Activated CD4-positive, alpha-beta T cell treated with anti-CD3 and anti-CD28 coated beads for 36 hours (primary cell): ENCODE measurements around the gene RNF11. TPM values are rescaled to one million over a fixed set of nuclear protein-coding genes. Genes with fewer than 3 reads are reported as not detected.

Experiments used
- ATAC-seq: fragments of 200-7000 bp; cut with Tn5 transposase; one replicate; pipeline ENCODE4 v1.10.0; 2021; ENCODE audit warnings: mild to moderate bottlenecking, moderate library complexity
- CTCF ChIA-PET: fragments of 350-600 bp; sonication (Branson Sonifier 250); formaldehyde crosslinking; loops from one replicate; lab custom pipeline; 2021; ENCODE audit warnings: antibody characterized with exemption; lab: Charles Lee
- POLR2A ChIA-PET: fragments of 350-600 bp; sonication (Branson Sonifier 250); formaldehyde crosslinking; loops from one replicate; lab custom pipeline; 2021; ENCODE audit warnings: antibody characterized with exemption, inconsistent platforms; lab: Charles Lee
- DNase-seq: peaks from one replicate; pipeline ENCODE4 v3.0.0-alpha.2; 2020
- H3K27ac Mint-ChIP-seq: one replicate; pipeline ENCODE4 v1.8.0; 2021; ENCODE audit warnings: mixed read lengths
- H3K27me3 Mint-ChIP-seq: one replicate; pipeline ENCODE4 v1.8.0; 2021; ENCODE audit warnings: mixed read lengths
- H3K36me3 Mint-ChIP-seq: one replicate; pipeline ENCODE4 v1.8.0; 2021; ENCODE audit warnings: low read depth, mixed read lengths
- H3K4me1 Mint-ChIP-seq: one replicate; pipeline ENCODE4 v1.8.0; 2021; ENCODE audit warnings: mixed read lengths
- H3K4me3 Mint-ChIP-seq: one replicate; pipeline ENCODE4 v1.8.0; 2021; ENCODE audit warnings: mild to moderate bottlenecking, moderate library complexity, mixed read lengths
- H3K9me3 Mint-ChIP-seq: one replicate; pipeline ENCODE4 v1.8.0; 2021; ENCODE audit warnings: low read depth, mixed read lengths
- intact Hi-C, 2 experiments: fragments of 100-400 bp; cut with DNase I in 1 of 2; cut with micrococcal nuclease in 1 of 2; formaldehyde crosslinking; loops; one replicate each; pipeline versions ENCODE4 v1.14.2 to v1.15.1; 2022 to 2024; cut with DNase I, micrococcal nuclease
- total RNA-seq, 2 experiments: library from RNA; stranded (reverse); gene quantifications; one replicate each; pipeline ENCODE4 v1.2.3, GENCODE V29; 2021

Gene RNF11
- total RNA-seq, 2 experiments from 2014 or later = 20.6 to 26.0 TPM

DNA sequence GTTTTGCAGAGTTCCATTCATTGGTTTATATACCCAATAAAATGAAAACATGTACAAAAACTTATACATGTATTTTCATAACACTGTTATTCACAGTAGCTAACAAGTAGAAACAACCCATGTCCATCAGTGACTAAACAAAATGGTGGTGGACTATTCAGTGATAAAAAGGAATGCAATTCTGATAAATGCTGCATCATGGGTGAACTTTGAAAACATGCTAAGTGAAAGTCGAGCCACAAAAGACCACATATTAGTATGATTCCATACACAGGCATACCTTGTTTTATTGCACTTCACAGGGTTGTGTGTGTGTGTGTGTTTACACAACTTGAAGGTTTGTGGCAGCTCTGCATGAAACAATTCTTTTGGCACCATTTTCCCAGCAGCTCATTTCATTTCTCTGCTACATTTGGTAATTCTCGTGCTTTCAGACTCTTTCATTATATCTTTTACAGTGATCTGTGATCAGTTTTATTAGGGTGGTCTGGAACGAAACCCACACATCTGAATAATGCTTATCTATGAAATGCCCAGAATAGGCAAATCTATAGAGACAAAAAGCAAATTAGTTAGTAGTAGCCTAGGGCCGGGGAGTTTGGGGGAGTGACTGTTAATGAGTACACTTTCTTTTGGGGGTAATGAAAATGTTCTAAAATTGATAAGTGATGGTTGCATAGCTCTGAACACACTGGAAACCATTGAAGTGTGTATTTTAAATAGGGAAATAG lies 27.2 kb downstream of the RNF11 start:
- Mint-ChIP-seq H3K4me3 (no peak overlapping the region), H3K9me3 (no peaks in the 10 kb centered on the region), H3K27ac (no peak overlapping the region), H3K4me1 (peaks cover 75% of the 10 kb centered on the region), H3K36me3 (peaks cover 3% of the 10 kb centered on the region), H3K27me3 (no peaks in the 10 kb centered on the region)
- intact Hi-C loops = no loop called here
- no peak for DNase-seq
- ChIA-PET CTCF (interaction anchor here (1.4 kb wide), 1 partner anchor 33 kb away, joined by 6 read pairs; no protein-coding TSS in a partner anchor), POLR2A (interaction anchor here (0.6 kb wide), 1 partner anchor 437 kb away, joined by 3 read pairs; no protein-coding TSS in a partner anchor)
- no peak for ATAC-seq

DNA sequence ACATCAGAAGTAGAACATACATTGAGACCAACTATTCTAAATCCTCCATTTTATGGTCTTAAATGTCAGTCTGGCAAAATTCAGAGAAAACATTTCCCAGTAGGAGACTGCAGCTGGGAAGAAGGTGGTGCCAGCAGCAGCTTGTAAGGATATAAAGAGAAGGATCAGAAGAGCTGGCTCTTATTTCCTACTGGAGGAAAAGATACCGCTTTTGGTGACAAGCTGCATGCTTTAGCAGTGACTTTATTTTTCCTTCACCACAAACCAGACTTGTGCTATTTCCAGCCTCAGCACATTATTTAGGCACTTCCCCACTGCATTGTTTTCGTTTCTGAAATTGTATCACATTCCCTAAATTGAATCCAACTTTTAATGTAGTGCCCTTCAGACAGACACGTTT lies 28.4 kb downstream of the RNF11 start:
- ChIA-PET CTCF (no interaction called here), POLR2A (no interaction called here)
- Mint-ChIP-seq H3K27ac (no peak overlapping the region), H3K36me3 (peaks cover 7% of the 10 kb centered on the region), H3K9me3 (no peaks in the 10 kb centered on the region), H3K27me3 (no peaks in the 10 kb centered on the region), H3K4me1 (peaks cover 70% of the 10 kb centered on the region), H3K4me3 (no peak overlapping the region)
- no peak for ATAC-seq
- no peak for DNase-seq
- intact Hi-C loops = no loop called here

DNA sequence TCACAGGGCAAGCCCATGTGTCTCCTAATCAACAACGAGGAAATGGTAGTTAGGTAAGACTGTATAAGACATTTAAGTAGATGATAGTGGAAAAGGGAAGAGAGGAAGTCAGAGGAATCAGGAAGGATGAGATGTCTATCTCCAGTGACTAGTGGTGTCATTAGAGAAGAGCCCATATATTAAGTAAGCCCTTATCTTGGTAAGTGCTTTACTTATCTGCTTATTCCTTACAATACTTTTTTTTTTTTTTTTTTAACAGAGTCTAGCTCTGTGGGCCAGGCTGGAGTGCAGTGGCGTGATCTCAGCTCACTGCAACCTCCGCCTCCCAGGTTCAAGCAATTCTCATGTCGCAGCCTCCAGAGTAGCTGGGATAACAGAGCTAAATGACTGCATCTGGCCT lies 29.5 kb downstream of the RNF11 start:
- Mint-ChIP-seq H3K27me3 (no peaks in the 10 kb centered on the region), H3K4me3 (no peak overlapping the region), H3K36me3 (peaks cover 9% of the 10 kb centered on the region), H3K9me3 (no peaks in the 10 kb centered on the region), H3K4me1 (peaks cover 60% of the 10 kb centered on the region), H3K27ac (no peak overlapping the region)
- intact Hi-C loops = no loop called here
- DNase-seq (no peak), ATAC-seq (no peak)
- POLR2A ChIA-PET = no interaction called here
- CTCF ChIA-PET = interaction anchor here (1.4 kb wide), 1 partner anchor 32 kb away, joined by 3 read pairs; no protein-coding TSS in a partner anchor

DNA sequence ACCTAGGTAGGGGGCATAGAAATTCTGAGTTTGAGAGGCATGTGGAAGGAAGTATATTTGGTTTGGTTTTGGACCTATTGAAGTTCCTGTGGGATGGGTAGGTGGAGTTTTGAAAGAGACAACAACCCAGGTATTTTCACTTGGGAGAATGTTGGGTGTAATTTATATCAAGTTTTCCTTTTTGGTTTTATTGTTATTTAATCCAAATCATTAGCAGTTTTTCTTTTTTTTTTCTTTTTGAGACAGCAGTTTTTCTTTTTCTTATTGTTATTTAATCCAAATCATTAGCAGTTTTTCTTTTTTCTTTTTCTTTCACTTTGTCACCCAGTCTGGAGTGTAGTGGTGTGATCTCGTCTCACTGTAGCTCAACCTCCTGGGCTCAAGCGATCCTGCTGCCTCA lies 30.1 kb downstream of the RNF11 start:
- intact Hi-C loops = no loop called here
- Mint-ChIP-seq H3K27ac (no peak overlapping the region), H3K9me3 (no peaks in the 10 kb centered on the region)

DNA sequence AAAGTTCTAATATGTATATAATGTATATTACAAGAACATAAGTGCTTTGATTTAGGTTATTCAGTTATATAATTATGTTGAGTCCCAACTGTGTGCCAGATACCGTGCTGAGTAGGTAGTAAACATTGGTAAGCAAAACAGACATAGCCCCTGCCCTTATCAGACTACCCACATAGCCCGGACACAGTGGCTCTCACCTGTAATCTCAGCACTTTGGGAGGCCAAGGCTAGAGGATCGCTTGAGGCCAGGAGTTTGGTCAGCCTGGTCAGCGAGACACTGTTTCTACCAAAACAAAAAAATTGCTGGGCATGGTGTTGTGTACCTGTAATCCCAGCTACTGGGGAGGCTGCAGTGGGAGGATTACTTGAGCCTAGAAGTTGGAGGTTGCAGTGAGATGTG lies 30.7 kb downstream of the RNF11 start:
- Mint-ChIP-seq H3K4me3 (no peak overlapping the region), H3K9me3 (no peaks in the 10 kb centered on the region), H3K4me1 (peaks cover 49% of the 10 kb centered on the region), H3K27me3 (no peaks in the 10 kb centered on the region), H3K27ac (no peak overlapping the region), H3K36me3 (peaks cover 15% of the 10 kb centered on the region)
- intact Hi-C loops = no loop called here
- ATAC-seq = no peak
- no peak for DNase-seq
- ChIA-PET CTCF (interaction anchor here (1.1 to 1.4 kb wide), 2 partner anchors 30 to 78 kb away, joined by 3 read pairs; no protein-coding TSS in a partner anchor), POLR2A (no interaction called here)

More for the DNA sequence above, 30.1 kb downstream of the RNF11 start:
- DNase-seq (no peak), ATAC-seq (no peak)
- Mint-ChIP-seq H3K27me3 (no peaks in the 10 kb centered on the region), H3K36me3 (peaks cover 14% of the 10 kb centered on the region), H3K4me1 (peaks cover 55% of the 10 kb centered on the region), H3K4me3 (no peak overlapping the region)
- ChIA-PET CTCF (interaction anchor here (1.1 to 1.4 kb wide), 2 partner anchors 31 to 77 kb away, joined by 3 read pairs; no protein-coding TSS in a partner anchor), POLR2A (no interaction called here)

DNA sequence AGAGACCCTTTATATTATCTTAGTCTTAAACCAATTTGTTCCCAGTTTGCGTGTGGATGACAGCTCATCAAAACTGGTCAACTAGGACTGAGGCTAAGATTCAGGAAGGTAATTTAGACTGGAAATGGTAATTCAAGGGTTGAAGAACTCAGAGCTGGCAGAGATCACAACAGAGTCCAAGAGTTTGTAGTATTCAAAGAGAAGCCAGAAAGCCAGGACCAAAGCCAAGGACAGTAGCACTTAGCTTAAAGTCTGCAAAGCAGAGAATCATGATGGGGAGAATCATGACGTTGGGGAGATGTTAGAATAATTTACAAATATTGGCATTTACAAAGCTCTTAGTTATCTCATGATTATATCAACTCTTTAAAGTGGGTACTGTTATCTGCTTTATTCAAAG lies 32.6 kb downstream of the RNF11 start:
- ATAC-seq (no peak), DNase-seq (no peak)
- no peak overlapping the region for H3K4me3 Mint-ChIP-seq
- peaks cover 40% of the 10 kb centered on the region for H3K4me1 Mint-ChIP-seq
- no peaks in the 10 kb centered on the region for H3K9me3 Mint-ChIP-seq
- H3K36me3 Mint-ChIP-seq = peaks cover 15% of the 10 kb centered on the region
- H3K27ac Mint-ChIP-seq = peak overlapping the region; percentile 73
- H3K27me3 Mint-ChIP-seq = no peaks in the 10 kb centered on the region
- POLR2A ChIA-PET = interaction anchor here (0.8 kb wide), 1 partner anchor 75 kb away, joined by 4 read pairs; no protein-coding TSS in a partner anchor
- intact Hi-C loops = no loop called here
- CTCF ChIA-PET = interaction anchor here (0.5 to 1.8 kb wide), 5 partner anchors 28 to 712 kb away, joined by 3 to 7 read pairs (median 3); no protein-coding TSS in a partner anchor

DNA sequence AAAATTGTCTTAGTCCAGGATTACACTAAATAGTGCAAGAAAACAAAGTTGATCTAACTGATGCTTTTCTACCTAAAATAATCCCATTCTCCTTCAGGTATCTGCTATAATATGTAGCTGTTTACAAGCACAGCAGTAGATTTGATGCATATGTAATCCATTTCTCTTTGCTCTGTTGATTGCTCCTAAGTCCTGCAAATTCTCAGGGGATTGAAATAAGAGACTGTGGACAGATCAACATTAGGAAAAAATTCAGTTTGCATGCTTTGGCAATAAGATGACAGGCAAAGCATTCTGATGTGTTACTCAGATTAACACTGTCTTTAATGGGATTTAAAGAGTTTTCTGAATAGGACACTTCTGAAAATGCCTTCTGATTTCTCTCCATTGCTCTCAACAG lies 34.7 kb downstream of the RNF11 start:
- no peaks in the 10 kb centered on the region for H3K9me3 Mint-ChIP-seq
- H3K27me3 Mint-ChIP-seq = no peaks in the 10 kb centered on the region
- intact Hi-C loops = loop anchor here in 1 of 2 experiments (10.0 kb wide), 1 partner anchor 64 kb away; the partner anchor contains the start of gene TTC39A
- no peak overlapping the region for H3K27ac Mint-ChIP-seq
- DNase-seq (no peak), ATAC-seq (no peak)
- H3K36me3 Mint-ChIP-seq = peaks cover 15% of the 10 kb centered on the region
- ChIA-PET POLR2A (no interaction called here), CTCF (interaction anchor here (1.0 kb wide), 1 partner anchor 17 kb away, joined by 3 read pairs; no protein-coding TSS in a partner anchor)
- H3K4me3 Mint-ChIP-seq = no peak overlapping the region
- H3K4me1 Mint-ChIP-seq = peaks cover 25% of the 10 kb centered on the region

DNA sequence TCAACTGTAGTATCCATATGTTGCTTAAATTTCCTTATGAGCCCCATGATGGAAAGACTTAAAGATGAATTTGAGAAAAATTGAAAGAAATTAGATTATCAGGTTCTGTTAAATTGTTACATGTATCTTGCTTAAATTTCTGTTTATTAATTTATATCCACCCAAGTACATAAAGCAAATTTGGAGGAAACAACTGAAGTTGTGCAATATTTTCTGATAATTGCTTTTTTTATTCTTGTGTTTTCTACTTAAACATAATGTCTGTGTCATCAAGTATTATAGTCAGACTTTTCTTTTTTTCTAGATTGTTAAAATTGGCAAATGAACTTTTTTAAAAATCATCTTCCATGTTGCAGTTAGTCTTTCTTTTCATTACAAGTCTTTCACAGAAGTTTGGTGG lies 36.8 kb downstream of the RNF11 start:
- peaks cover 16% of the 10 kb centered on the region for H3K36me3 Mint-ChIP-seq
- no peak for DNase-seq
- ATAC-seq = no peak
- H3K4me3 Mint-ChIP-seq = no peak overlapping the region
- H3K4me1 Mint-ChIP-seq = peaks cover 8% of the 10 kb centered on the region
- intact Hi-C loops = loop anchor here in 1 of 2 experiments (10.0 kb wide), 1 partner anchor 62 kb away; the partner anchor contains the start of gene TTC39A
- ChIA-PET CTCF (no interaction called here), POLR2A (no interaction called here)
- H3K9me3 Mint-ChIP-seq = no peaks in the 10 kb centered on the region
- H3K27me3 Mint-ChIP-seq = no peaks in the 10 kb centered on the region
- H3K27ac Mint-ChIP-seq = no peak overlapping the region

DNA sequence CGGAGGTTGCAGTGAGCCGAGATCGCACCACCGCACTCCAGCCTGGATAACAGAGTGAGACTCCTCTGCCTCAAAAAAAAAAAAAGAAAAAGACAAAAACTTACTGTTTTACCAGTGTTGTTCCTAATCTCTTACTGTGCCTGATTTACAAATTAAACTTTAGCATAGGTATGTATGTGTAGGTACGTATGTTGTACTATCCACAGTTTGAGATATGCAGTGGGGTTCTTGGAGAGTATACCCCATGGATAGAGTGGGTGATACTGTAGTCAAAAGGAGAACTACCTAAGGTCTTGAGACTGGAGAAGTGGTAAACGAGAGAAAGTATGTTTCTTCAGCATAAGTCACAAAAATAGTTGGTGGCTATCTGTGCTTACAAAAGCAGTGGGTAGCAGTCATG lies 38.6 kb downstream of the RNF11 start:
- no peak for DNase-seq
- Mint-ChIP-seq H3K27ac (no peak overlapping the region), H3K4me3 (no peak overlapping the region), H3K27me3 (no peaks in the 10 kb centered on the region), H3K4me1 (no peaks in the 10 kb centered on the region), H3K36me3 (peaks cover 10% of the 10 kb centered on the region), H3K9me3 (no peaks in the 10 kb centered on the region)
- no peak for ATAC-seq
- CTCF ChIA-PET = no interaction called here
- POLR2A ChIA-PET = no interaction called here
- intact Hi-C loops = loop anchor here in 1 of 2 experiments (10.0 kb wide), 1 partner anchor 60 kb away; the partner anchor contains the start of gene TTC39A

DNA sequence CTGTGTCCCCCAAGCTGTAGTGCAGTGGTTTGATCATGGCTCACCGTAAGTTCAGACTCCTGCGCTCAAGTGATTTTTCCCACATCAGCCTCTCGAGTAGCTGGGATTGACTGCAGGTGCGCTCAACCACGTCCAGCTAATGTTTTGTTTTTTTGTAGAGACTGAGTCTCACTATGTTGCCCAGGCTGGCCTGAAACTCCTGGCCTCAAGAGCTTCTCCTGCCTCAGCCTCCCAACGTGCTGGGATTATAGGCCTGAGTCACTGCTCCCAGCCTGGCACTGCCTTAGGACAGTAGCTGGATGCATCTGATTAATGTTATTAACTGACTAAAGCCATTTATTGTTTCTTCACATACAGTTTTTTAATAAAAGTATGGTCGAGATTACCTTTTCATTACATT lies 40.2 kb downstream of the RNF11 start:
- H3K4me1 Mint-ChIP-seq = no peaks in the 10 kb centered on the region
- no peaks in the 10 kb centered on the region for H3K9me3 Mint-ChIP-seq
- H3K27me3 Mint-ChIP-seq = no peaks in the 10 kb centered on the region
- H3K36me3 Mint-ChIP-seq = peaks cover 3% of the 10 kb centered on the region
- no peak overlapping the region for H3K27ac Mint-ChIP-seq
- H3K4me3 Mint-ChIP-seq = no peak overlapping the region
- no peak for DNase-seq
- ChIA-PET POLR2A (no interaction called here), CTCF (interaction anchor here (0.6 kb wide), 1 partner anchor 26 kb away, joined by 3 read pairs; no protein-coding TSS in a partner anchor)
- ATAC-seq = no peak
- intact Hi-C loops = loop anchor here in 1 of 2 experiments (10.0 kb wide), 1 partner anchor 59 kb away; the partner anchor contains the start of gene TTC39A

DNA sequence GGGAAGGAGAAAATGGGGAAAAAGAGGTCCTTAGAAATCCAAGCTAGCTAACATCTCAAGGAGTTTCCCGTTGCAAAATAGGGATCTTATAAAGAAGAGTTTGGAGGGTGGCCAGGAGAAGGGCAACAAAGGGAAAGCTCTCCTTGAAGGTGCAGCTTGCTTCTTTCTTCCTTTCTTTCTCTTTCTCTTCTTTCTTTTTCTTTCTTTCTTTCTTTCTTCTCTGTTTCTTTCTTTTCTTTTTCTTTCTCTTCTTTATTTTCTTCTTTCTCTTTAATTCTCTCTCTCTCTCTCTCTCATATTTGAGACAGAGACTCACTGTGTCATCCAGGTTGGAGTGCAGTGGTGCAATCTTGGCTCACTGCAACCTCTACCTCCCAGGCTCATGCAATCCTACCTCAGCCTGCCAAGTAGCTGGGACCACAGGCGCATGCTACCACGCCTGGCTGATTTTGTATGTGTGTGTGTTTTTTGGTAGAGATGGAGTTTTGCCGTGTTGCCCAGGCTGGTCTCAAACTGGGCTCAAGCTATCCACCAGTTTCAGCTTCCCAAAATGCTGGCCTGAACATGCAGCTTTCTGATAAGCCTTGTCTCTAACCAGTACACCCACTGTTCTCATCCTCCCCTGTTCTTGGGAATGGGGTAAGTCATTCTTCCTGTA lies 44.4 kb downstream of the RNF11 start:
- DNase-seq (no peak), ATAC-seq (no peak)
- Mint-ChIP-seq H3K36me3 (peaks cover 2% of the 10 kb centered on the region), H3K9me3 (no peaks in the 10 kb centered on the region), H3K27me3 (no peaks in the 10 kb centered on the region), H3K27ac (no peak overlapping the region), H3K4me3 (no peak overlapping the region), H3K4me1 (peaks cover 21% of the 10 kb centered on the region)
- ChIA-PET POLR2A (no interaction called here), CTCF (interaction anchor here (1.2 kb wide), 1 partner anchor 87 kb away, joined by 3 read pairs; no protein-coding TSS in a partner anchor)
- intact Hi-C loops = no loop called here
